Mucosa of stomach (tissue), 1 donor: ENCODE measurements around the gene MYLK4.

Source experiments
- H3K27me3 ChIP-seq: one replicate; pipeline ENCODE4 v1.7.0; 2013; ENCODE audit warnings: mild to moderate bottlenecking, low read length; ENCODE audit not compliant: control insufficient read depth, insufficient read depth
- H3K36me3 ChIP-seq: one replicate; pipeline ENCODE4 v1.7.0; 2013; ENCODE audit warnings: low read length; ENCODE audit not compliant: control insufficient read depth, insufficient read depth
- H3K4me1 ChIP-seq: one replicate; pipeline ENCODE4 v1.7.0; 2013; ENCODE audit warnings: mild to moderate bottlenecking, low read length; ENCODE audit not compliant: control insufficient read depth, insufficient read depth
- H3K4me3 ChIP-seq: one replicate; pipeline ENCODE4 v1.7.0; 2013; ENCODE audit warnings: low read length
- H3K9ac ChIP-seq: one replicate; pipeline ENCODE4 v1.7.0; 2013; ENCODE audit warnings: mild to moderate bottlenecking, low read length, moderate library complexity
- H3K9me3 ChIP-seq: one replicate; pipeline ENCODE4 v1.7.0; 2013; ENCODE audit warnings: mild to moderate bottlenecking, low read length, moderate library complexity; ENCODE audit not compliant: control insufficient read depth
- donor health status: Pancreatic carcinoma.

MYLK4 gene

DNA sequence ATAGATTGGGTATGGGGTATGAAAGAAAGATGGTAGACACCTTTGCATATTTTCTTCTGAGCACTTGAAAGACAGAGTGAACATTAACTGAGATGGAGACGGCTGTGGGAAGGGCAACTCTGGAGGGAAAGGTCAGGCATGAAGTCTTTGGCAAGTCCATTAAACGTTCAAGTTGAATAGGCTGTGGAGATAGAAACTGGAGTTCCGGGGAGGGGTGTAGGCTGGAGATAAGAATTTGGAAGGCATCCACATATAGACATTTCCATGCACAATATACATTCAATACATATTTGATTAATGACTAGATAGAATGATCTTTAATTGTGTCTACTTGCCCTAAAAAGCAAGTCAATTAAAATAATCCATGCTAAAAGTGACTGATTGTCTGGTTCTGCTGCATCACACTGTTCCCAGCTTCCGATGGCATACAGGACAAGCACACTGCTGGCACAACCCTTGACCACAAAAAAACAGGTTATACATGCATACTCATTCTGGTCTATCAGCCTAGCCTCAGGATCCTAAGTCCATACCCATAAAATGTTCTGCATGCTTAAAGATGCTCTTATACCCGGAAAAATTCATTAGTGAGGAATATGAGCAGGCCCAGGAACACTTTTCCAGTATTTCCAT lies 1.9 kb upstream of the MYLK4 start:
- no peaks in the 10 kb centered on the region for H3K9me3 ChIP-seq

DNA sequence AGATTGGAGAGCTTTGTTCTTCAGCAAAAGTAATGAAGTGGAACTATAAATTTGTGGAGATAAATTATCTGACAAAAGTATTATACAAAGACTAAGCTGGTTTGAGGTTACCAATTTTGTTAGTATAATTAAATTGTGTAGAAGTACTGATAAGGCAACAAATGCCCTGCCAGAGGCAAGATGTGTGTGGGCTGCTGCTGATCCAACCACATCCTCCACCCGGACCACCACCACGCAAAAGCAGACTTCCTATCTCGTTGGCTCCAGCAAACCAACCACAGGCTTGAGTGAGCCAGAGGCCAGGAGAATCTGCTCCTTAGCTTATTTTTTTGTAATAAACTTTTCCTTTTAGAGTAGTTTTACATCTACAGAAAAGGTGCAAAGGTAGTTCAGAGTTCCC lies 1.1 kb upstream of the MYLK4 start:
- Histone ChIP-seq H3K27me3 (no peaks in the 10 kb centered on the region), H3K9me3 (no peaks in the 10 kb centered on the region), H3K4me1 (no peaks in the 10 kb centered on the region), H3K9ac (no peak overlapping the region), H3K36me3 (no peaks in the 10 kb centered on the region), H3K4me3 (no peak overlapping the region)

More for the DNA sequence above, 1.9 kb upstream of the MYLK4 start:
- Histone ChIP-seq H3K4me1 (no peaks in the 10 kb centered on the region), H3K36me3 (no peaks in the 10 kb centered on the region), H3K4me3 (no peak overlapping the region), H3K9ac (no peak overlapping the region), H3K27me3 (no peaks in the 10 kb centered on the region)

DNA sequence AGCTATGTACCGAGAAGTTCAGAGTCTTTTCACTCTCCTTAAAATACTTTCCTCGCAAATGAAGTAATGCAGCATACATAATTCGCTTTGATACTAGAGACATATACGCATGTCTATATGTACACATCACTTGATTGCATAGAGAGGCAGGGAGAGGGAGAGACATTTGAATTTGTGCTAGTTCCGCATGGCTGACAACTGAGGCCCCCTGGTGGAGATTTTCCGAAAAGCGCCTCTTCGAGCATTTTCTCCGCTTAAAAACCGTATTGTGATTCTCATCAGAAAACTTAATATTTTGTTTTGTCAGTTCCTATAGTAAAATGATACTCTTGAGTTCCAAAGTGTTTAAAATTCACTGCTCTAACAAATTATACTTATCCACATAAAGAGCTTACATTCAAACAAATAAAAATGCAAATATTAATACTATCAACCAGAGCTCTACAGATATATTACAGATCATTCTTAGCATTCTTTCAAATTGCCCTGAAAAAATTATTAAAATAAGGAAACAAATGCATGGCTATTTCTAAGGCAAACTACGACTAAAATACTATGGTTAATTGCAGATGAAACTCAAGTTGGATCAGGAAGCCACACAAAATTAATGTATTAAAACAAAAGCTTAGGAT lies 637 bp downstream of the MYLK4 start:
- H3K9ac ChIP-seq: no peak overlapping the region
- no peak overlapping the region for H3K4me3 ChIP-seq
- H3K9me3 ChIP-seq: no peaks in the 10 kb centered on the region
- H3K4me1 ChIP-seq: no peaks in the 10 kb centered on the region
- H3K27me3 ChIP-seq: no peaks in the 10 kb centered on the region
- no peaks in the 10 kb centered on the region for H3K36me3 ChIP-seq

DNA sequence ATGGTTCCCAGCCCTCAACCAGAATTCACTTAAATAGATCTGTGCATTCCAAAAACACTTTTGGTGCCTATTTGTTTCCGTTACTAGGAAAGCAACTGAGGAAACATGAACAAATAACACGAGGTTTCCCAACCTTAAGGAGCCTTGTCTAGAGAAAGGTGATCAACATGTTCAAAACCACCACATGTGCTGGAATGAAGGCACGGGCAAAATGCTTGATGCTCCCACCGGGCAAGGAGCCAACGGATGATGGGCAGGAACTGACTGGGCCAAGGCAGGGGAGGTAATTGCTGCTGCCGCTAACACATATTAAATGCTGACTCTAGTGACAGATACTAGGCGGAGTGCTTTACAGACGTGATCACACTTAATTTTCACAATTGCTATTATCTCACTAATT lies 2.5 kb downstream of the MYLK4 start:
- no peaks in the 10 kb centered on the region for H3K27me3 ChIP-seq
- H3K4me3 ChIP-seq: no peak overlapping the region
- no peak overlapping the region for H3K9ac ChIP-seq
- H3K4me1 ChIP-seq: peaks cover 8% of the 10 kb centered on the region
- H3K36me3 ChIP-seq: no peaks in the 10 kb centered on the region
- no peaks in the 10 kb centered on the region for H3K9me3 ChIP-seq

DNA sequence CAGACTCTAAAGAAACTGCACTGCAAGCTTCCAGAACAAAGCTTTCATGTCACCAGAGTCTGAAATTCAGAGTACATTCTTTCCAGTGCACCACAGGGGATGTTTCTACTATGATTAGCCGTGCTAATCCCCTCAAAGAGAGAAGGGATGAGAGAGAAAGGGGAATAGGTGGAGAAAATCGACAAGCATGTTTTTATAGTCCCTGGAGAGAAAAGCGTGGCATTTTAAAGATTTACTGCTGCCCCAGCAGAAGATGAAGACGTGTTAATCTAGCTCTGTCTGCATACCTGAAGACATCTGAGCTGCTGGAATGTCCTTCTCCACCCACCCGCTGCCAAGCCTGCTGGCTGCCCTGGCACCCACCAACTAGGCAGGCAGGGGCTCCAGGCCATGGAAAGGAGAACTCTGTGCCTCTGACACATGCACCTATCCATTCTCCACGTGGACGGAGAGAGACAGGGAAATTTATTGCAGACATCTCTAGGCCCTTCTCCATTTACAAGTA lies 4.1 kb downstream of the MYLK4 start:
- Histone ChIP-seq H3K4me3 (no peak overlapping the region), H3K4me1 (peaks cover 8% of the 10 kb centered on the region), H3K9me3 (no peaks in the 10 kb centered on the region), H3K27me3 (no peaks in the 10 kb centered on the region), H3K9ac (no peak overlapping the region), H3K36me3 (no peaks in the 10 kb centered on the region)

DNA sequence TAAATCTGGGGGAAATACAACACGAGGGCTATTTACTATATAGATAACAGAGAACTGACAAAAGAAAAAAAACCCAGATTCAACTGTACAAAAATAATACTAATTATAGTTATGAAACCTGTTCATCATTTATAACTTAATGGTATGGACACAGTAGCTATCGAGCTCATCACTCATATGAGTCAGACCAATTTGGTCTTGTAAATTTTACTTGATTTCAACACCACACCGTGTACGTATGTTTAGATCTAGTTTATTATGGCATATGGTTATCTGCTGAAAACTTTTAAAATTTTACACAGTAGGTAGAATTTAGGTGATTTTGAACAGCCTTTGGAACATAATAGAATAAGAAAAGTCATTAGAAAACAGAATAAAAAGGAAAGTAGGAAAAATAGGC lies 5.5 kb downstream of the MYLK4 start:
- Histone ChIP-seq H3K9me3 (no peaks in the 10 kb centered on the region), H3K27me3 (no peaks in the 10 kb centered on the region), H3K36me3 (no peaks in the 10 kb centered on the region), H3K4me1 (peaks cover 8% of the 10 kb centered on the region), H3K9ac (no peak overlapping the region), H3K4me3 (no peak overlapping the region)

DNA sequence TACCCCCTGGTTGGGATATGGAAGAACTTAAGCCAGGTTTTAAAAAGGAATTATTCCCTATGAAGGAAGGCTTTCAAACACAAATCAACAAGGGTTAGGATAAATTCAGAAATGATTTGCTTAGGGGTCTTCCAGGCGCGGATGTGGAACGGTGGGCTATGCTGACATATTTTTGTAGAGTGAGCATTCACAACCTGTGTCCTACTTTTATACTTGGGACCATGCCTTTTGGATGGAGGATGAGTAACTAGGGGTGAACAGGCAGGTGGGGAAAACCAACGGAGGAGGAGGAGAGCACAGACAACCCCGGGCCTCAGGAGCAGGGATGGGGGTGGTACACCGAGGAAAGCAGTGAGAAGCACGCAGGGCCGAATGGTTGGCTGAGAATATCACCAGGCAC lies 5.9 kb downstream of the MYLK4 start:
- Histone ChIP-seq H3K4me1 (peaks cover 8% of the 10 kb centered on the region), H3K4me3 (no peak overlapping the region), H3K36me3 (no peaks in the 10 kb centered on the region), H3K27me3 (no peaks in the 10 kb centered on the region), H3K9me3 (no peaks in the 10 kb centered on the region), H3K9ac (no peak overlapping the region)

DNA sequence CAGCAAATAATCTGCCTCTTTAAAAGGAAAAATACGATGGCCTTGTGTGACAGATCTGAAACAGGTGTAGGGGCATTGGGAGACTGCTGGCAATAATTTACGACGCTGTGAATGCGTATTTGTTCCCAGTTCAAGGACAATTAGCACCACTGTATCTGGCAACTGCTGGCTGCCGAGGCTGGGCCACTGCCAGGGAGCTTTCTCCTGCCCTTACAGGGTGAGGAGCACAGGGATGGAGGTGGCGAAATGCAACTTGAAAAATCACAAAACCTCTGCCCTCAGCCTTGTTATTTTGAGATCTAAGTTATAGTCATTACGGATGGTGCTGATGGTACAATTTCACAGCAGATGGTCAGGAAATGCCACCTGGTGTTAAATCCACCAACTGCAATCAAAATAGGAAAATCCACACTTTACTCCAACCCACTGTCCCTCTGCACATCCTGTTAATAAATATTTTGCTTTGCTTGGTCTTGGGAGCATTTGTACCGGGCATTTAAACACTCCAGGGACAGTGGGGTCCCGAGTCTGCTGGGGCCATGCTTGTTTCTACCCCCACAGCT lies 6.4 kb downstream of the MYLK4 start:
- no peak overlapping the region for H3K4me3 ChIP-seq
- no peaks in the 10 kb centered on the region for H3K36me3 ChIP-seq
- H3K4me1 ChIP-seq: peaks cover 8% of the 10 kb centered on the region
- no peaks in the 10 kb centered on the region for H3K9me3 ChIP-seq
- H3K27me3 ChIP-seq: no peaks in the 10 kb centered on the region
- no peak overlapping the region for H3K9ac ChIP-seq

DNA sequence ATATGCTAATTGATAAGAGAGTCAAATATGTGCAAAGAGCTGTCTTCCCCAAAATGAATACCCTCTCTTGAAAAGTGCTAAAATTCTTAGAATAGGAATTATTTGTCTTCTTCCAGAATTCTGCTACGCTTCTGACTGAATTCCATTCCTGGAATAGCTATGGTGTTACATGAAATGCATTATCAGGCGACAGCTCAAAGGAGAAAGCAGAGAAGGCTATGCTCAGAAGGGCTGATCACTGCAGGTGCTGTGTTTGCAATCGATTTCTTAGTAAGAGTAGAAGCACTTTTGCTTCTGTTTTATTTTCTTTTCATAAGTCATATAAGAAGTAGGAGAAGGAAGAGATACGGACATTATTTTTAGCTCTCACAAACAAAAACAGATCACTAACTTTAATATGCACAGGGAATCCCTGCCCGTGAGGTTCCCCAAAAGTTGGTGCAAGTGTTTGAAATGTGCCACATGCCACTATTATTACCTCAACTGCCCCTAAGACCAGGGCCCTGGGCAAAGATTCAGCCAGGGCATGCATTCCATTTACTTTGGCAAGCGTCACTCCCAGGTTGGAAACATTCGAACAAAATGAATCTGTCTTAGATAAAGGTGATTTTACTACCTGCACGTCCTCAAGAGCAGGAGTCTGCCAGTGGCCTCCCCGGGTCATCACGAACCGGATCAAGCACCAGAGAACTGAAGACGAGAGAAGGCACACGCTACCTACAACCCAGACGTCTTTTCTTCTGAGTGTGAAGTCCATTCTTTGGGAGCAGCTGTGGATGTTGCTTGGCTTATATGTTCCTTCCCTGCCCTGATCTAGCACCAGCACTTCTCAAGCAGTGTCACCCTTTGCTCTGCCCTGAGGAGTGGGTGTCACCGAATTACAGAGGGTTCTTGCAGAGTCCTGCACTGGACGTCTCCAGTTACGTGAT lies 7.2 kb downstream of the MYLK4 start:
- Histone ChIP-seq H3K9ac (no peak overlapping the region), H3K4me1 (peaks cover 8% of the 10 kb centered on the region), H3K9me3 (no peaks in the 10 kb centered on the region), H3K27me3 (no peaks in the 10 kb centered on the region), H3K4me3 (no peak overlapping the region), H3K36me3 (no peaks in the 10 kb centered on the region)

DNA sequence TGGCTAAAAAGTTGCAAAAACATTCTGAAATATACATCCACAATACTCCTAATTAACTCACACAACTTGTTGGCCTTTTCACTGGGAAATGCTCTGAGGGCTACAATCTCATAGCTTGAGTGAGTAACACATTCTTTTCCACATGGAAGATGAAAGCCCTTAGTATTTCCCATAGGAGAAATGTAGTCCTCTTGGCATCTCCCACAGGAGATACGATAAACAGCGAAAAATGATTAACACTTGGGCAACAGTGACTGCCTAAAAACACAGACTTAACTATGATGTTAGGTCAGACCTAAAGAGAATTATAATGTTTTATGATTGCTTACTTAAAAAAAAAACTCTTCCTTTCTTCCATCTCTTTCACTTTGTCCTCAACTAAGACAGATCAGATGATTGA lies 9.0 kb downstream of the MYLK4 start:
- no peaks in the 10 kb centered on the region for H3K27me3 ChIP-seq
- H3K4me3 ChIP-seq: no peak overlapping the region
- H3K9me3 ChIP-seq: no peaks in the 10 kb centered on the region
- no peak overlapping the region for H3K9ac ChIP-seq
- H3K4me1 ChIP-seq: peaks cover 8% of the 10 kb centered on the region
- no peaks in the 10 kb centered on the region for H3K36me3 ChIP-seq

DNA sequence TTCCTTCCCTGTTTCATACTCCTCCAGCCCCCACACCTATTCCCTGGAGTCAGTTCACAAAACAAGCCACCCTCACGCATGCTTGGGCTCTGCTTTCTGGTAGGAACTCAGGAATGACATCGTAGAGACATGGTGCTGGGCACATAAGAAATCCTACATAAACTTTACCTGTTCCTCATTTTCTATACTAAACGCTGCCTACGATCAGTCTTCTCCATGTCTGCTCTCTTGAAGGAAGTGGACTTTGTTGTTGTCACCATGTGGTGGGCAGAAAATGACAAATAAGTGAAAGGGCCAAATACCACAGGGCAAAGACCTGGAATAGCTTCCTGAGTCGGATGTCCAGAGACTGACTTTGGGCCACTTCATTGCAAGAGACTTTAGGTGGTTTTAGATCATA lies 10.1 kb downstream of the MYLK4 start:
- Histone ChIP-seq H3K4me3 (no peak overlapping the region), H3K27me3 (no peaks in the 10 kb centered on the region), H3K4me1 (peaks cover 8% of the 10 kb centered on the region), H3K9me3 (no peaks in the 10 kb centered on the region), H3K36me3 (no peaks in the 10 kb centered on the region), H3K9ac (no peak overlapping the region)

DNA sequence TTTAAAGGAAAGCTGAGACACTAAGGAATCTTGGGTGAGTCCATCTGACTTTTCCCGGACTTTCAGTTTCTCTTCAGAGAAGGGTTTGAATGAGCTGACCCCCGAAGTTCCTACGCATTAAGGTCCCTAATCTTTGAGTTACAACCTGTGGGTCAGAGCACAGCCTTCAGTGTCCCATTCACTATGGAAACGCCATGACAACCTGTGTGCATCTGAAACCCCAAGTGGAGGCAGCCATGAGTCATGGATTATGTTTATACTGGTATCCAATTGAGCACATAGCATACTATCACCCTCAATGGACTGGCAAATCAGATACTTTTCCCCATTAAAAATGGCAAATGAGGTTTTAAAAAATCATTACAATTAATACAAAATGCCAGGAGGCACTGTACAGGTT lies 11.4 kb downstream of the MYLK4 start:
- H3K4me1 ChIP-seq: peaks cover 7% of the 10 kb centered on the region
- no peaks in the 10 kb centered on the region for H3K9me3 ChIP-seq
- H3K27me3 ChIP-seq: no peaks in the 10 kb centered on the region
- no peak overlapping the region for H3K4me3 ChIP-seq
- no peak overlapping the region for H3K9ac ChIP-seq
- H3K36me3 ChIP-seq: no peaks in the 10 kb centered on the region
